Stimulated activated CD8-positive, alpha-beta memory T cell treated with anti-CD3 and anti-CD28 coated beads, Interleukin-15, amount 100 ng/mL, for 1 hour (primary cell): Measurements from ENCODE around the gene CELSR1.

Experiments
- DNase-seq: peaks from one replicate; pipeline ENCODE4 v3.0.0-alpha.2; 2020; ENCODE audit warnings: low read depth

CELSR1 gene

DNA sequence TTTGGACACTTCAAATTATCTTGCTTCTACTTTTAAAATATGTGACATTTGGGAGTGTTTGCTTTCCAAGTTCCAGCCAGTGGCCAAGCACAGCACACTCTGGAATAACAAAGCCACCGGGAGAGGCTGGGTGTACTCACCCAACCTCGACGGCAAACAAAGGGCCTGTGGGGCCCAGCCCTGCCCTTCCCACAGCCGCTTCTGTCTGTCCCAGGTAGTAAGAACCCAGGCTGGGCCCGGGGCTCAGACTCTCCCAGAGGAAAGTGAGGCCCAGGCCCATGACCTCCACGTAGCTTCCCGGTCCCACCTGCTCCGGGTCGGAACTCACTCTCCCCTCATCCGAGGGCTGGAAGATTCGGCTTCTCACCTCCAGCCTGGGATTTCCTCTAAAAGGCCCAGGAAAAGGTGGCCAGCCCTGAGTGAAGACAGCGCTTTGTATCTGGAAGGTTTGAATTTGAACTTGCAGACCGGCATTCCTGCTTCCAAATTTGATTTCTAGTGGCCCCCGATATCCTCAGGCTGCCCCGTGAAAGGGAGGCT lies 93.5 kb downstream of the CELSR1 start:
- no peak for DNase-seq

DNA sequence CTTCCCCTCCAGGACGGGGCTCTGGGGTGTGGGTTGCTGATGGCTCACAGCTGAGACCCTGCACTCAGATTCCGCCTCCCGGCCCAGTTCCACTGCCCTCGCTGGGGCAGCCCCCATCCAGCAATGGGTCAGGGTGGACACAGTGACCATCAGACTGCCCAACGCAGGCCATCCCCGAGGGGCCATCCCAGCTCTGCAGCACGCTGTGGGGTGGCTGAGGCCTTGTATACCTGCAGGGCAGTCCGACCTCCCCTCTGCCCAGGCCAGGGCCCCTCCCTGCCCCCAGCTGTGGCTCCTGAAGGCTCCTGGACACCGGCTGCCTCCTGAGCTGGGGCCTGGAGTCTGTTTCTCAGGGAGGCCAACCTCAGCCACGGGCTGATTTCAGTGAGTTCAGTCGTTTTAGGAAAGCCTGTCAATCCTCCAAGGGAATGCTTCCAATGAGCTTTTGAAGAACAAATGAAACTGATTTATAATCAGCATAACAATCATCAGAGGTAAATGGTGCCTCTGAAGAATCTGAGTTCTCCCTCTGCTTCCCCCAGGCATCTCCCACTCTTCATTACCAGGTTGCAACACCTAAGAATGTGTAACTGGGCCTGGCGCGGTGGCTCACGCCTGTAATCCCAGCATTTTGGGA lies 95.1 kb downstream of the CELSR1 start:
- no peak for DNase-seq

DNA sequence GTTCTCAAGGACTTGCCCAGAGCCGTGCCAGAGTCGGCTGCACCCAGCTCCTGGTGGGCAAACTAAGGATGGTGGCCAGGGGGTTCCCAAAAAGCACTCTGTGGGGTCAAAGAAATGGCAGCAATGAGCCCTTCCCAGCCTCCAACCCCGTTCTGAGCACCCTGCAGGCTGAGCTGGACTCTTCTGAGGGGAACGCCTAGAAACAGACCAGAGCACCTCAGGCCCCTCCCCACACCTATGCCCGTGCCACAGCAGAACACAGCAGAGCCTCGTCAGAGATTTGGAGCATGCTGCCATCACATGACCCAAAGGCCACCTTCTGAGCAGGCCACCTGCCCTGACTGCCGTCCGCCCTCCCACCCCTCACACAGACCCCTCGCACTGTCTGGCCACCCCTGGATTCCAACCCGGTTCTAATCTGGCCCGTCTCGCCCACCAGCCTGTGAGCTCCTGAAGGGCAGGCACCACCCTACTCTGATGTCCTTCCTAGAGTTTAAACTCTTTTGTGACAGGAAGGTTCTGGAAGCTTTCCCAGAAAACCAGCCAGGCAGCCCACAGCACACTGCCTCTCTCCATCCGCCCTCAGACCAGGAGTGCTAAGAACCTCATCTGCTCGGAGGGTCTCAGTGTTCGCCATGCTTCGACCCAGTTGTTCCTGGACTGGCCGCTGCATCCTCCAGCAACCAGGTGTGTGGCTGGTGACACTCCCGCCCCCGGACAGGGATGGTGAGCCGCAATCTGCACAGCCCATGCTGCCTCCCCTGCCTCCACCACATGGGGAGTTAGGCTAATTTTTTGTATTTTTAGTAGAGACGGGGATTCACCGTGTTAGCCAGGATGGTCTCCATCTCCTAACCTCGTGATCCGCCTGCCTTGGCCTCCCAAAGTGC lies 97.6 kb downstream of the CELSR1 start:
- no peak for DNase-seq

DNA sequence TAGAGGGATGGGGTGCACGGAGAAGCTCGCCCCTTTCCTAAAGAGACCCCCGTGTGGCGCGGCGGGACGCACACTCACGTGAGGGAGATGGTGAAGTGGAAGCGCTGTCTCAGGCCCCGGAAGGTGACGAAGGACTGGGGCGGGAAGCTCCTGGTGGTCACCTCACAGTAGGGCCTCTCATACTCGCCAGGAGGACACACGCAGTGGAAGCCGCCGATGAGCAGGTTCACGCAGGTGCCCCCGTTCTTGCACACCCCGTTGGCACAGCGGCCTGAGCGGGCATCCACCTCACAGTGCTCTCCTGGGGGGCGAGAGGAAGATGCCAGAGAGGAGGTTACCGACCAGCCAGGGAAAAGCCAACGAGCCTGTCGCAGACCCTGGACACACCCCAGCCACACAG lies 98.3 kb downstream of the CELSR1 start:
- DNase-seq = no peak

DNA sequence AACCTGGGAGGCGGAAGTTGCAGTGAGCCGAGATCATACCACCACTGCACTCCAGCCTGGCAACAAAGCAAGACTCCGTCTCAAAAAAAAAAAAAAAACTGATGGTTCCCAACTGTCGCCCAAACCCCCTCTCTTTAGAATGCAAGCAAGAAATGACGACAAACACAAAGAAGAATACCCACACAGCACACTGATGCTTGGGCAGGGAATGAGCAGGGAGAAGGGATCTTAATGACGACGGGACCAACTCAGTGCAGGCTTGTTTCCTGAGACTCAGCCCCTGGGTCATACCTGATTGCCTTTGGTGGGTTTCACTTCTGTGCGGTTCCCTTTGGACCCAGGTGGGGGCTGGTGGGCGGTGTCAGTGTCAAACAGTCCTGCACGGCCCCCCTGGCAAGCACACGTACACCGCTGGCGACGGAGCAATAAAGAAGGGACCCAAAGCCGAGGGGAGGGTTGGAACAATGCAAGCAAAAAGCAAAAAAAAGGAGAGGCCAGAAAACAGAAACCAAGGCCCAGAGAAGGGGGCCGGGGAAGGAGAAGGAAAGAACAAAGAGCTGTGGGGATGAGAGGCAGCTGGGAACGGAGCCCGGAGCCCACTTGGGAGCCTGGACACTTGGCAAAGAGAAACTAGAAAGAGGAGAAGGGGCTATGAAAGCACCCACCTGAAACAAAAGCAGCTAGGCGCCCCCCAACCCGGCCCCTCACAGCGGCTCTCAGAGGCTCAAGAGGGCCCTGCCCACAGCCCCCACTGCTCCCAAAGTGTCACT lies 99.6 kb downstream of the CELSR1 start:
- no peak for DNase-seq

DNA sequence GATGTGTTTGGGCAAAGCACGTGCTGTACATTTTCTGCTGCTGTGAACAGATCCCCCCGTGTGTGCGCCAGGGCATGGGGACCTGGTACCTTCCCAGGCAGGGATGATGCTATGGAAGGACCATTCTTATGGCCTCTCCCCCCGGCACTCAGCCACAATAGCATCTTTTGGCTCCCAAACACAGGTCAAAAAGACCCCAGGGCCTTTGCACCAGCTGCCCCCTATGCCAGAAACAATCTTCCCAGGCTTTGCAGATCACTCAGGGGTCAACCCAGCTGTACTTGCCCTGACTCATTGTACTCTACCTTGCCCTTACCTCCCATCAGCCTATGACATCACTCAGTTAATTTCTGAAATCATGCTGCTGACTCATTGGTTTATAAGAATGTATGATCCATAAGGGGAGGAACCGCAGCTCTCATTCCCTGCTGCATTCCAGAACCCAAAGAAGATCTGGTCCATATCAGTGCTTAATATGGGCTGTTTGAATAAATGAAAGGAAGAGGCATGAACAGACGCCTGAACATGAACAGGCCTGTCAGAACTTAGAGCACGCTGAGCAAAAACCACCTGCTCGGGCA lies 100.7 kb downstream of the CELSR1 start:
- DNase-seq = no peak

DNA sequence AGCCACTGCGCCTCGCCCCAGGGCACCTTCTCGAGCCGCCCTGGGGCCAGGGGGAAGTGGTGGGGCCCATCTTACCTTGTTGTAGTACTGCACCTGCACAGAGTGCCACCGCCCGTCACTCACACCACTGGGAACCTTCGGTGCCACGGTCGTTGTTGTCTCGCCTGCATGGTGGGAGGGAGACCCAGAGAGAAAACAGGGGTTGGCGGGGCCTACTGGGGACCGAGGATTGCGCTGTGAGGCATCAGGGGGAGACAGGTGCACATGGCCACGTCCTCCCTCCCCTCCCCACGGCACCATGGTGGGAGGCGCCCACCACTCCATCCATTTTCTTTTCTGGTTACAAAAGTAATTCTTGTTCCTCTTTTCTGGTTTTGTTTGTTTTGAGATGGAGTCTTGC lies 104.1 kb downstream of the CELSR1 start:
- DNase-seq = no peak

DNA sequence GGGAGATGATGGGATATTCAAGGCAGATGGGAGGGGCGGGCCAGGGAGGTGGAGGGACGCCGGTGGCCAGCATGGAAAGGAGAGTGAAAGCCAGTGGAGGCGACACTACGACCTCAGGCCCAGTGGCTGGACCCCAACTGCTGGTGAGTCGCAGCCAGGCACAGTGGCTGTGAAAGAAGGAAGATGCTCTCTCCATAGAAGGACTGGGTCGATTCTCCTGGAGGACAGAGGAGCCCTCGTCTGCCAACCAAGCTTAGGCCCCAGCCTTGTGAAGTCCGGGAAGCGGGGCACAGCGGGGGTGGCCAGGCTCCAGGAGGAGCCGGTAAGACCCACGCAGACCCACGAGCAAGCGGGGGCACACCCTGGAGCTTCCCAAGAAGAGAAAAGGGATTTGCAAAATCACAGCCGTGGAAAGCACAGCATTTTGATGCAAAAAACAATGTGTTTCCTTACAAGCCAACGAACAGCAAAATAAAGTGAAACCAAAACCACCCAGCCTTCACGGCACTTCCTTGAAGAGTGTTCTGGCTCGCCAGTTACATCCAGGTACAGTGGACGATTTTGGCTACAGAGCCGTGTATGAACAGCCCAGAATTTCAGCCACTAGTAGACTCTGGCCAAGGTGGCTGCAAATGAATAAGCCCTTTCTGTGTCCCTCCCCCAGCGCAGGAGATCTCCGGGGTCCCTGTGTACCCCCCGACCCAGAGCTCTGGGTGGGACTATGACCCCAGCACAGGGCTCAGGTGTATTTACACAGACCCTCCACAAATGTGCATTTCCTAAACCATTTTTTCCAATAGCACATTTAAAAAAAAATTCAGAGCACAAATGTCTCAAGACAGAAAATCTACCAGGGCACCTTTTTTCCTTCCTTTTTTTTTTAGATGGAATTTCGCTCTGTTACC lies 105.0 kb downstream of the CELSR1 start:
- no peak for DNase-seq

DNA sequence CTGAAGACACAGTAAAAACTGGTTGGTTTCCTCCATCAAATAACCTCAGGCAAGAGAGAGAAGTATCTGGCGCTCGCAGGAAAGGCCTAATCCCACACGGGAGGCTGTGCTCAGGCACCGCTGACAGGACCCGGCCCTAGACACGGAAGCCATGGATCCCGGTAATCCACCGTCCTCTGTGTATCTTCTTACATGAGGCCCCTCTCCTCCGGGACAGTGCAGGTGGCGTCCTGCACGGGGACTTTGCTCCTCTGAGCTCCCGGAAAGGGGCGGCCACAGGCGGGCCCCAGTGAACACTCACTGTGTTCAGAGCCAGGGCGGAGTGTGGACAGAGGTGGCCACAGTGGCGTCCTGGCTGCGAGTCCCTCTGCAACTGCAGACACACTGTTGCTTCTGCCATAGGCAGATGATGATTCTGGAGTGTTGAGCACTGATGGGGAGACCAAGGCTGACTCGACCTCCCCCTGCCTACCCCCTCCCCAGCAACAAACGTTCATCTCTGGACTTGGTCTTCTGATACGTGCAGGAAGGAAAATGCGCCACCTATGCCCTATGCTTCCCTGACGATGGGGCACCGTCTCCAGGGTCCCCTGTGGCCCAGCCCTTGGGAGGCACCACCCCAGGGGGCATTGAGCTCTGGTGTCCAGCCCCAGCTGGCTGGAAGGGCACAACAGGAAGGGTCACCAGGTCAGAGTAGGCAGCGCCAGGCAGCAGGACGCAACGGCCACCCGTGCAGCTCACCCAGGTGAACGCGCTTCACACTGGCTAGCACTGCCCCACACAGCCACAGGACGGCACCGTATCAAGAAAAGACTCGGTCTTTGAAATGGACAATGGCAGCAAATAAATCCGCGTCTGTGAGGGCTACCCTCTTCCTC lies 106.2 kb downstream of the CELSR1 start:
- no peak for DNase-seq

DNA sequence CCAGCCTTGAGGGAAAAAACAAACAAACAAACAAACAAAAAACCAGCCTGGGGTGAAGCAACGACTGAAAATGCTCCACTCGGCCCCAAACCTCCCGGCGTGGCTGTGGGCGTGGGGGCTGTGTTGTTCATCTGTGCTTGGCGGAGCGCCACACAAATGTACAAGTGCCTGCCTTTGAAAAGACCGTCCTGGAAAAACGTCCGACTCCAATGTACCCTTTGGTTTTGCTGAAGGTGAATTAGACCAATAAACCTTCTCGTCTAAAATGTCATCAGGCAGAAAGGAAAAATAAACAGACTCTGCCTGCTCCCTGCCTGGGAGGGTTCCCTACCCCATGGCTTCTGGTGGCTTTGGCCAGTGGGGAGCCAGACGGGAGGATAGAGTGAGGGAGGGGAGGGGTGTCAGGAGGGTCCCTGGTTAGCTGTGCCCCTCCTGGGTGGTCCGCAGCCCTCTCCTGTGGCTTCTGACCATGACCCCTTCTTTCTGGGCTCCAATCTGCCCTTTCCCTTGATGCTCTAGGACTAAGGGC lies 108.0 kb downstream of the CELSR1 start:
- DNase-seq = no peak

DNA sequence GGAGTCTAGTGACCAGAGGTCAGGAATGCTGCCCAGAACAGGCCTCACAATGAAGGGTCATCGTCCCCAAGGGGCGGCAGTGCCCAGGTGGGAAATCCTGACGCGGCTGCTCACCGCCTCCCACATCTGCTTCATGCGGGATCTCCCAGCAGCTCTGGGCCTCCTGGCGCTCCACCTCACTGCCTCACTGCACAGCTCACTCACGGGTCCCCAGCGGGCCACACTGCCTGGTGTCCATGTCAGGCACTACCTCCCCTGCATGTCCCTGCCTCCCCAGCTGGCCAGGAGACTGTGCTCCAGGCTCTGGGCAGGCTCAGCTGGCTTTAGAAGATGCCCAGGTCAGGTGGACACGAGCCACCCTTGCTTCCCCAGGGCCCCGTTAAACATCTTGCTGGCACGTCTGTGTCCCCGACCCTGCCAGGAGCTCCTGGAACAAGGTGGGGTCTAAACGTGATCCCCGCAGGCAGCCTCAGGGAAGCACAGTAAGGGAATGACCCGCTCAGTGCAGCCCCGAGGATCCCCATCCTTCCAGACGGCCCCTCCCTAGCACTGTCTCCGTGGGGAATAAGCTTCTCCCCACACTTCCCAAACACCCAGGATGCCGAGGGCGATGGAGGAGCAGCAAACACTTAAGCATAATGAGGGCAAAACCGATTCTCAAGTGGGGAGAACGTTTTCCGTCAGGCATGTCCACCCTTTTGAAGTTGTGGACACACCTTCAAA lies 108.7 kb downstream of the CELSR1 start:
- DNase-seq = no peak

DNA sequence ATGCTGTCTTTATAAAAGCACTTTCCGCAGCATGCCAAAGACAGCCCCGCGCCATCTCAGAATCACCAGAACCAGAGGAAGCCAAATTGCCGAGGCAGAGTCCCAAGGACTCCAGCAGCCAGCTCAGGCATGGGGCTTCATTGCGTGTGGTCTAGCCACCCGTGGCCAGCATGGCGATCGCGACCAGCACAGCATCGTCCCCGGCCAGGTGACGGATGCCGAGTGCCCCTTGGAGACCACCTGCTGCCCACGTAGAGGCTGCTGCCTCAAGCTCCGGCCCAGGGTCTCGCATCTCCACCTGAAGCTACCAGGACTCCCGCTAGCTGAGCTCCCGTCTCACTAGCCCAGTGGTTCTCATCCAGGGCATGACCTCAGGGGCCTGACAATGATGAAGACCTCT lies 109.2 kb downstream of the CELSR1 start:
- DNase-seq = no peak

DNA sequence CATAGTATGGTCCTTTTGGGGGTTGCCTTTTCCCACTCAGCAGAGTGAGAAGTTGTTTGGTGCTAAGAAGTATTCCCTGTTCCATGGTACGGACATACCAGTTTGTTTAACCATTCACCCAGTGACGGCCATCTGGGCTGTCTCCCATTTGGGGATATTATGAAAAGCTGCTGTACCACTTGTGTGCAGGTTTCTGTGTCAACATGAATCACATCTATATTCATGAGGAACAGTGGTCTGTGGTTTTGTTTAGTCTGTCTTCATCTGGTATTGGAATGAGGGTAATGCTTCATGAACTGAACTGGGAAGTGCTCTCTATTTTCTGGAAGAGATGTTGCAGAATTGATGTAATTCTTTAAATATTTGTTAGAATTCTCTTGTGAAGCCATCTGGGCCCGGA lies 112.4 kb downstream of the CELSR1 start:
- DNase-seq = no peak

DNA sequence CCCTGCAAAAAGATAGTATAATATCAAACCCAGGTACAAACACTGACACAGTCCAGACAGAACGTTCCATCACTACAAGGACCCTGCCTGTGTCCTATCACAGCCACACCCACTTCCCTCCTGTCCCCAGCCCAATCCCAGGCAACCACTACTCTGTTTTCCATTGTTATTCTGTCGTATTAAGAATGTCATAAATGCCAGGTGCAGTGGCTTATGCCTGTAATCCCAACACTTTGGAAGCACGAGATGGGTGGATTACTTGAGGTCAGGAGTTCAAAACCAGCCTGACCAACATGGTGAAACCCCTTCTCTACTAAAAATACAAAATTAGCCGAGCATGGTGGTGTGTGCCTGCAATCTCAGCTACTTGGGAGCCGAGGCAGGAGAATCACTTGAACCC lies 112.9 kb downstream of the CELSR1 start:
- DNase-seq = no peak

DNA sequence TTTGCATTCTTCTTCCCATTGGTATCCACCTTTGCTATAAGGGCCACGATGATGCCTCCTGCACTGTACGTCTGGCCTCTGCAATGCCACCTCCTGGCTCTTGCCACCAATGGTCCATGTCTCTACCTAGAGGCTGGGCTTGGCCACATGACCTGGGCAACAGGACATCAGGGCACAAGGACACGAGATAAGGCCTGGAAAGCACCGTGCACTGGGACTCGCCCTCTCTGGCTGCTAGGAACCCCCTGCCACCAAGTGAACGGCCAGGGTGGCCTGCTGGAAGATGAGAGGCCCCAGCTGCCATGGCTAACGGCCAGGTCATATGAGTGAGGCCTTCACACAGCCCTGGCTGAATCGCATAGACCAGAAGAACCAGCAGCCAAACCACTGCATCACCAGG lies 114.5 kb downstream of the CELSR1 start:
- DNase-seq = no peak

DNA sequence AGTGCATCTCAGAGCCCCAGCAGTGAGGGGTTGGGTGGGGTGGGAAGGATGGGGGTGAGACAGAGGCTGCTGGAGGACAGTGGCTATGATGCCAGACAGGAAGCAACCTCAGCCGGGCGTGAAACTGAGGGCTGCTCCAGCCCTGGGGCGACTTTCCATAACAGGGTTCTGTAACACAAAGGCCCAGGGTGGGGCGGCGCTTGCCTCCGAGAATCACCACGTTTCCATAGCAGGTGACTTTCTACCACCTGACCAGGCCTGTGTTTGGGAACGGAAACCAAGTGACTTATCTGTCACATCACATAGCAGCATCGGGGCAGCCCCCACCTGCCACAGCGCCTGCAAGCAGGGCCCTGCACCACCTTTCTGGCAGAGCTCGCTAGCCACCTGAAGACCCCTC lies 116.2 kb downstream of the CELSR1 start:
- DNase-seq = no peak

DNA sequence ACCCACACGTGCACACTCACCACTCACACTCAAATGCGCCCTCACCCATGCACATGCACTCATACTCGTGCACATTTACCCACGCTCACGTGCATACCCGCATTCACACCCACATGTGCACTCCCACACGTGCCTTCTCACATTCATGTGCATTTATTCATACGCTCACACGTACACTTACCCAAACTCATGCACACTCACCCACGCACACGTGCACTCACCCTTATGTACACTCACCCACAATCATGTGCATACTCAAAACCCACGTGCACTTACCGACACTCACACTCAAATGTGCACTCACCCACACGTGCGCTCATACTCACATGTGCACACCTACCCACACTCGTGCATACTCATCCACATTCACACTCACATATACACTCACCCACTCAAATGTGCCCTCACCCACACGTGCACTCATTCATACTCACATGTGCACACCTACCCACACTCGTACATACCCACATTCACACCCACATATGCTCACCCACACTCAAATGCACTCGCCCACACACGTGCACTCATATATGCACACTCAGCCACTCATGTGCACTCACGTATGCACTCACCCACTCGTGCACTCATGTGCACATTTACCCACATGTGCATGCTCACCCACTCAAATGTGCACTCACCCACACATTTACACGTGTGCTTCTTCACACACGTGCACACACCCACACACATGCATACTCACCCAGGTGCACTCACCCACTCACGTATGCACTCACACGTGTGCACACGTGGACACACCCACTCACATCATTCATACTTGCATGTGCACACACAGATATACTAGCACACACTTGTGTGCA lies 117.5 kb downstream of the CELSR1 start:
- DNase-seq = no peak

DNA sequence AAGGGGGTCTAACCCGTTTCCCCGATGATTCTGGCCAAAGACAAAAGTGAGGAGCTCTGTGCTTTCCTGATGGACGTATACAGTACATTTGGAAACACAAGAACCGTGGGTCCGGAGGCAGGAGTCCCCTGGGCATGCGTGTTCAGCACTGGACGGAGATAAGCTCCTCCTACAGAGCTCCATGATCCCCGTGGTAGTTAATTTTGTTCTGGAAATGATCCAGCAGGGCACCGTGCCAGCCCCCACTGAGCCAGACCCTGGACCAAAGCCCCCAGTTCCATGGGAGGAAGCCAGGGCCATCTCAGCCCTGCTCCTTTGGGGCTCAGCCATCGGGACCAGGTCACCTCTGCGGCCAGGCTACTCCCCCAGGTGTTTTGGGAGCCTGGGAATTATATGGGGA lies 118.6 kb downstream of the CELSR1 start:
- DNase-seq = no peak
